Natural killer cell (primary cell): ENCODE data around the gene SMYD5. TPM values are rescaled to one million over a fixed set of nuclear protein-coding genes. Genes with fewer than 3 reads are reported as not detected.

Experiments
- ATAC-seq, 3 donors: fragments of 150-1000 bp in 2 of 3; fragments of 200-7000 bp in 1 of 3; cut with Tn5 transposase; 1 replicate in 1 of 3; 2 replicates in 2 of 3; pipeline ENCODE4 v1.10.0; 2021; ENCODE audit warnings: mild to moderate bottlenecking in 2 of 3, moderate library complexity in 2 of 3
- DNase-seq, 2 donors: peaks; one replicate each; pipeline versions ENCODE4 v3.0.0 to v3.0.0-alpha.2; 2013 to 2021; ENCODE audit warnings: mixed read lengths in 1 of 2
- H3K27ac ChIP-seq: one replicate; pipeline ENCODE4 v1.5.1; 2013; ENCODE audit warnings: mild to moderate bottlenecking, low read length
- H3K27me3 ChIP-seq: one replicate; pipeline ENCODE4 v1.6.1; 2013; ENCODE audit warnings: low read length; ENCODE audit not compliant: control insufficient read depth, insufficient read depth
- H3K36me3 ChIP-seq: one replicate; pipeline ENCODE4 v1.6.1; 2013; ENCODE audit warnings: low read length; ENCODE audit not compliant: control insufficient read depth, insufficient read depth
- H3K4me1 ChIP-seq: one replicate; pipeline ENCODE4 v1.6.1; 2013; ENCODE audit warnings: low read length; ENCODE audit not compliant: control insufficient read depth, insufficient read depth
- H3K4me3 ChIP-seq: one replicate; pipeline ENCODE4 v1.5.1; 2013; ENCODE audit warnings: low read length
- H3K9me3 ChIP-seq: one replicate; pipeline ENCODE4 v1.6.1; 2013; ENCODE audit warnings: low read length; ENCODE audit not compliant: control insufficient read depth, insufficient read depth
- H3K27ac Mint-ChIP-seq, 2 donors: one replicate each; pipeline ENCODE4 v1.8.0; 2022; ENCODE audit warnings: mild to moderate bottlenecking in 2 of 2, mixed read lengths in 2 of 2, moderate library complexity in 1 of 2
- H3K27me3 Mint-ChIP-seq, 2 donors: one replicate each; pipeline ENCODE4 v1.8.0; 2022; ENCODE audit warnings: low read depth in 2 of 2, mixed read lengths in 2 of 2
- H3K36me3 Mint-ChIP-seq: one replicate; pipeline ENCODE4 v1.8.0; 2022; ENCODE audit warnings: mixed read lengths
- H3K4me1 Mint-ChIP-seq, 2 donors: one replicate each; pipeline ENCODE4 v1.8.0; 2022; ENCODE audit warnings: mixed read lengths in 2 of 2
- H3K4me3 Mint-ChIP-seq: one replicate; pipeline ENCODE4 v1.8.0; 2022; ENCODE audit warnings: mild to moderate bottlenecking, moderate library complexity, mixed read lengths
- H3K9me3 Mint-ChIP-seq, 2 donors: one replicate each; pipeline ENCODE4 v1.8.0; 2022; ENCODE audit warnings: mixed read lengths in 2 of 2
- WGBS: methylation state at CpG from one replicate; pipeline ENCODE4 v1.1.7; 2013; ENCODE audit warnings: missing lambda C conversion rate; ENCODE audit not compliant: insufficient coverage; 5-methylcytosine and 5-hydroxymethylcytosine counted together
- intact Hi-C: fragments of 100-400 bp; cut with micrococcal nuclease; formaldehyde crosslinking; loops from one replicate; pipeline ENCODE4 v1.14.2; 2022
- total RNA-seq, 4 donors: library from RNA; stranded (reverse); fragments of 120-200 nt in 1 of 4; gene quantifications; one replicate each; pipeline versions ENCODE4 v1.2.3 to v1.2.4, GENCODE V29; 2013 to 2022
- TF ChIP-seq, protein P1 (sequence below): fragments of 200-600 bp; IDR thresholded peaks from one replicate; pipeline ENCODE4 v1.8.0; 2022; ENCODE audit warnings: antibody characterized with exemption

The SMYD5 gene
- total RNA-seq, 3 donors from 2014 or later (not counting 1 experiment from before 2014, with no cell fraction given) = 12.2 to 25.3 (median 12.2) TPM

- H3K27ac ChIP-seq = no peak overlapping the region
- intact Hi-C loops = no loop called here
- Mint-ChIP-seq H3K36me3 (peaks cover 18% of the 10 kb centered on the region), H3K27me3 (no peaks in the 10 kb centered on the region), H3K27ac (no peak overlapping the region), H3K4me3 (no peak overlapping the region), H3K9me3 (no peaks in the 10 kb centered on the region), H3K4me1 (peaks cover 0 to 13% of the 10 kb centered on the region in 2 donors)
- H3K4me3 ChIP-seq = no peak overlapping the region
- WGBS = 65% methylated on average over 2 of the region's 2 CpGs
- DNase-seq = no peak
- TF ChIP-seq, protein P1, sequence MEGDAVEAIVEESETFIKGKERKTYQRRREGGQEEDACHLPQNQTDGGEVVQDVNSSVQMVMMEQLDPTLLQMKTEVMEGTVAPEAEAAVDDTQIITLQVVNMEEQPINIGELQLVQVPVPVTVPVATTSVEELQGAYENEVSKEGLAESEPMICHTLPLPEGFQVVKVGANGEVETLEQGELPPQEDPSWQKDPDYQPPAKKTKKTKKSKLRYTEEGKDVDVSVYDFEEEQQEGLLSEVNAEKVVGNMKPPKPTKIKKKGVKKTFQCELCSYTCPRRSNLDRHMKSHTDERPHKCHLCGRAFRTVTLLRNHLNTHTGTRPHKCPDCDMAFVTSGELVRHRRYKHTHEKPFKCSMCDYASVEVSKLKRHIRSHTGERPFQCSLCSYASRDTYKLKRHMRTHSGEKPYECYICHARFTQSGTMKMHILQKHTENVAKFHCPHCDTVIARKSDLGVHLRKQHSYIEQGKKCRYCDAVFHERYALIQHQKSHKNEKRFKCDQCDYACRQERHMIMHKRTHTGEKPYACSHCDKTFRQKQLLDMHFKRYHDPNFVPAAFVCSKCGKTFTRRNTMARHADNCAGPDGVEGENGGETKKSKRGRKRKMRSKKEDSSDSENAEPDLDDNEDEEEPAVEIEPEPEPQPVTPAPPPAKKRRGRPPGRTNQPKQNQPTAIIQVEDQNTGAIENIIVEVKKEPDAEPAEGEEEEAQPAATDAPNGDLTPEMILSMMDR = no peak
- peaks cover 58% of the 10 kb centered on the region for H3K36me3 ChIP-seq
- H3K27me3 ChIP-seq = no peaks in the 10 kb centered on the region
- no peaks in the 10 kb centered on the region for H3K4me1 ChIP-seq
- no peaks in the 10 kb centered on the region for H3K9me3 ChIP-seq
- no peak for ATAC-seq
Measured at GRCh38 chr2:73253400-73253799, 39.4 kb downstream of the SMYD5 start.

GRCh38 chr2:73253901-73254300 is 39.9 kb downstream of the SMYD5 start:
- Mint-ChIP-seq H3K4me1 (peaks cover 0 to 13% of the 10 kb centered on the region in 2 donors), H3K4me3 (no peak overlapping the region), H3K27me3 (no peaks in the 10 kb centered on the region), H3K27ac (no peak overlapping the region), H3K36me3 (peaks cover 18% of the 10 kb centered on the region), H3K9me3 (no peaks in the 10 kb centered on the region)
- no peaks in the 10 kb centered on the region for H3K27me3 ChIP-seq
- H3K4me1 ChIP-seq = no peaks in the 10 kb centered on the region
- no peak for DNase-seq
- 97% methylated on average over 3 of the region's 3 CpGs for whole genome bisulfite sequencing
- H3K36me3 ChIP-seq = peaks cover 53% of the 10 kb centered on the region
- H3K4me3 ChIP-seq = no peak overlapping the region
- ATAC-seq = no peak
- no peak overlapping the region for H3K27ac ChIP-seq
- H3K9me3 ChIP-seq = no peaks in the 10 kb centered on the region
- TF ChIP-seq, protein P1 = no peak
- intact Hi-C loops = no loop called here

- H3K27ac ChIP-seq = no peak overlapping the region
- ATAC-seq (no peak), DNase-seq (no peak)
- Mint-ChIP-seq H3K4me3 (no peak overlapping the region), H3K9me3 (no peaks in the 10 kb centered on the region), H3K27ac (no peak overlapping the region), H3K4me1 (peaks cover 0 to 11% of the 10 kb centered on the region in 2 donors), H3K27me3 (no peaks in the 10 kb centered on the region), H3K36me3 (peaks cover 14% of the 10 kb centered on the region)
- H3K9me3 ChIP-seq = no peaks in the 10 kb centered on the region
- no peak overlapping the region for H3K4me3 ChIP-seq
- H3K4me1 ChIP-seq = no peaks in the 10 kb centered on the region
- intact Hi-C loops = no loop called here
- TF ChIP-seq, protein P1 = no peak
- H3K27me3 ChIP-seq = no peaks in the 10 kb centered on the region
- peaks cover 47% of the 10 kb centered on the region for H3K36me3 ChIP-seq
- 92% methylated on average over 6 of the region's 7 CpGs for WGBS
Measured at GRCh38 chr2:73254343-73255006, 40.4 kb downstream of the SMYD5 start.
